ENCODE data around the gene C19orf25. TPM values are rescaled to one million over a fixed set of nuclear protein-coding genes. Genes with fewer than 3 reads are reported as not detected.
A peak's percentile ranks its signal among the peaks of the same experiment; 100 is the strongest.
"Not testable (repeated sequence)": the region's sequence is repeated elsewhere in the genome, so short reads cannot be mapped to it uniquely, and the experiment has no call there.

Gene C19orf25
- total RNA-seq, 1 donor from 2014 or later, result 26.6 TPM

DNA sequence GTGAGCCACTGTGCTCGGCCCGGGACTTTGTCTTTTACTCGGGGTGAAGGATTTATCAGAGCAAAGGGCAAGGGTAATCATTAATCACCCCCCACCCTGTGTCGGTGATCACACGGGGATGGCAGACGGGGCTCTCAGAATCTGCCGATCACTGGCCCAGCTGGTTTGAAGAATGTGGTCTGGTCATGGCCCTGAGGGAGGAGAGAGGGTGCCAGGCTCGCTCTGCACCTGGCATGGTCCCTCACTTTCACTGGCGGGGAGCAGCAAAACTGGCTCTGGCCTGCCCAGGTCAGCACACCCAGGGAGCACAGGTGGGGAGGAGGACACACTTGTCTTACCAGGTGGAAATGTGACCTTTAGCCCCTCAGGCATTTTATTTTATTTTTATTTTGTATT is 22.2 kb upstream of the C19orf25 start:
- peak; percentile 23 for DNase-seq (ENCODE audit: low read depth)
- no peak overlapping the region for H3K4me3 ChIP-seq (ENCODE audit: low read depth, low read length)
- TF ChIP-seq, protein P1, sequence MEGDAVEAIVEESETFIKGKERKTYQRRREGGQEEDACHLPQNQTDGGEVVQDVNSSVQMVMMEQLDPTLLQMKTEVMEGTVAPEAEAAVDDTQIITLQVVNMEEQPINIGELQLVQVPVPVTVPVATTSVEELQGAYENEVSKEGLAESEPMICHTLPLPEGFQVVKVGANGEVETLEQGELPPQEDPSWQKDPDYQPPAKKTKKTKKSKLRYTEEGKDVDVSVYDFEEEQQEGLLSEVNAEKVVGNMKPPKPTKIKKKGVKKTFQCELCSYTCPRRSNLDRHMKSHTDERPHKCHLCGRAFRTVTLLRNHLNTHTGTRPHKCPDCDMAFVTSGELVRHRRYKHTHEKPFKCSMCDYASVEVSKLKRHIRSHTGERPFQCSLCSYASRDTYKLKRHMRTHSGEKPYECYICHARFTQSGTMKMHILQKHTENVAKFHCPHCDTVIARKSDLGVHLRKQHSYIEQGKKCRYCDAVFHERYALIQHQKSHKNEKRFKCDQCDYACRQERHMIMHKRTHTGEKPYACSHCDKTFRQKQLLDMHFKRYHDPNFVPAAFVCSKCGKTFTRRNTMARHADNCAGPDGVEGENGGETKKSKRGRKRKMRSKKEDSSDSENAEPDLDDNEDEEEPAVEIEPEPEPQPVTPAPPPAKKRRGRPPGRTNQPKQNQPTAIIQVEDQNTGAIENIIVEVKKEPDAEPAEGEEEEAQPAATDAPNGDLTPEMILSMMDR (conservative IDR thresholded peaks at IDR 0.05; ENCODE audit: low read depth, low read length), result no peak

DNA sequence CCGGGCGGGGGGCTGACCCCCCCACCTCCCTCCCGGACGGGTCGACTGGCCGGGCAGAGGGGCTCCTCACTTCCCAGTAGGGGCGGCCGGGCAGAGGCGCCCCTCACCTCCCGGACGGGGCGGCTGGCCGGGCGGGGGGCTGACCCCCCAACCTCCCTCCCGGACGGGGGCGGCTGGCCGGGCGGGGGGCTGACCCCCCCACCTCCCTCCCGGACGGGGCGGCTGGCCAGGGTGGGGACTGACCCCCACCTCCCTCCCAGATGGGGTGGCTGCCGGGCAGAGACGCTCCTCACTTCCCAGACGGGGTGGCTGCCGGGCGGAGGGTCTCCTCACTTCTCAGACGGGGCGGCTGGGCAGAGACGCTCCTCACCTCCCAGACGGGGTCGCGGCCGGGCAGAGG is 20.2 kb upstream of the C19orf25 start:
- DNase-seq (ENCODE audit: low read depth); H3K4me3 ChIP-seq (ENCODE audit: low read depth, low read length): not testable (repeated sequence)

DNA sequence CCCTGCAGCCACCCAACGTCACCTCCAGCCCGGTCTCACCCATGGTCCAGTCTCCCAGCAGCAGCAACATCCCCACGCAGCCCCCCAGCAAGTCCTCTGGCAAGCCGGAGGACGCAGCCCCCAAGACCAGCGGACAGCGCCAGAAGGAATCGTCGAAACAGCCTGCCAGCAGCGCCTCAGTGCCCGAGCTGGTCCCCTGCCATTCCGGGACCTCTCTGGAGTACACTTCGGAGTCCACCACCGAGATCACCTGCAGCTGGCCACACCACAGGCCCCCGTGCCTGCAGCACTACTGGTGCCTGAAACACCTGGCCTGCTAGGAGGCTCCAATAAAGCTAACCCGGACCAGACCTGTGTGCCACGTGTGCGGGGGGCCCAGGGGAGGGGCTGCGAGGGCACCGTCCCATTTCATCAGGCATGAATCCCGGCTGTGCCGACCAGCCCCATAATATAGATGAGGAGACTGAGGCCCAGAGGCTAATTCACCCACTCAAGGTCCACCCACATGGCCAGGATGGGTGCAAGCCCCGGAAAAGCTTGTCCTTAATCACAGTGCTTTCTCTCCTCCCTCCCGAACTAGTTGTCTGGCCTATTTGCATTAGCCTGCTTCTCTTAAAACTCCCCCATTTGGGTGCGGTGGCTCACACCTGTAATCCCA is 18.7 kb upstream of the C19orf25 start:
- no peak for DNase-seq (ENCODE audit: low read depth)
- TF ChIP-seq, protein P1 (conservative IDR thresholded peaks at IDR 0.05; ENCODE audit: low read depth, low read length), result no peak
- H3K4me3 ChIP-seq (ENCODE audit: low read depth, low read length), result no peak overlapping the region

DNA sequence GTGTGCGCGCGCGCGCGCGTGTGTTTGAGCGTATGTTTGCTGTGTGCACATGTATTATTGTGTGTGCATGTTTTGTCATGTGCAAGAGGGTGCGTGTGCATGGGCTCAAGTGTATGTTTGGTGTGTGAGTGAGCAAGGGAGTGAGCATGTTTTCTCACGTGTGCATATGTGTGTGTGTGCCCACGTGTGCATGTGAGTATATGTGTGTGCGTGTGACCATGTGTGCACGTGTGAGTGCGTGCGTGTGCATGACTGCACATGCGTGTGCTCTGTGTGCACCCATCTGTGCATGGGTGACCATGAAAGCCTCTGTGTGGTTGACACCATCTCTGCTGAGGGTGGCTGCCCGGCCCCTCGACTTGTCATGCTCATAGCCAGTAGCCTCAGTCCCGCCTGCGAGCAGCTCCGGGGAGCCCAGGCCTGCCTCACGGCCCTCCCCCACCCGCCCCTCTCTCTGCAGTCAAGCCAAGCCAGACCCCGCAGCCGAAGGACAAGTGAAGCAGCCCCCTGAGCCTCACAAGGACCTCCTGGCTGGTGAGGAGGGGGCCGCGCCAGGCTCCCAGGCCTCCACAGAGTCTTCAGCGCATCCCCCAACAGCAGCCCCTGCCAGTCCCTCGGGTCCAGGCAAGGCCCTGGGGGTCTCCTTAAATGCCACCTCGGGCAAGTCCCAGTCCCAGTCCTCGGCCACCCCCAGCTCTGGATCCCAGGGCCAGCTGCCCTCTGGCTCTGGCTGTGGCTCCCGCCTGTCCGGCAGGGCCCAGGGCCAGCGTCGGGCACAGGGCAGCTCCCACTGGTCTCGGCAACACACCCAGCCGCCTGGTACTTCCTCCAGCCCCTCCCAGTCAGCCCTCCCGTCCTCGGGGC is 17.9 kb upstream of the C19orf25 start:
- DNase-seq (ENCODE audit: low read depth), result no peak
- TF ChIP-seq, protein P1 (conservative IDR thresholded peaks at IDR 0.05; ENCODE audit: low read depth, low read length), result no peak
- no peak overlapping the region for H3K4me3 ChIP-seq (ENCODE audit: low read depth, low read length)

DNA sequence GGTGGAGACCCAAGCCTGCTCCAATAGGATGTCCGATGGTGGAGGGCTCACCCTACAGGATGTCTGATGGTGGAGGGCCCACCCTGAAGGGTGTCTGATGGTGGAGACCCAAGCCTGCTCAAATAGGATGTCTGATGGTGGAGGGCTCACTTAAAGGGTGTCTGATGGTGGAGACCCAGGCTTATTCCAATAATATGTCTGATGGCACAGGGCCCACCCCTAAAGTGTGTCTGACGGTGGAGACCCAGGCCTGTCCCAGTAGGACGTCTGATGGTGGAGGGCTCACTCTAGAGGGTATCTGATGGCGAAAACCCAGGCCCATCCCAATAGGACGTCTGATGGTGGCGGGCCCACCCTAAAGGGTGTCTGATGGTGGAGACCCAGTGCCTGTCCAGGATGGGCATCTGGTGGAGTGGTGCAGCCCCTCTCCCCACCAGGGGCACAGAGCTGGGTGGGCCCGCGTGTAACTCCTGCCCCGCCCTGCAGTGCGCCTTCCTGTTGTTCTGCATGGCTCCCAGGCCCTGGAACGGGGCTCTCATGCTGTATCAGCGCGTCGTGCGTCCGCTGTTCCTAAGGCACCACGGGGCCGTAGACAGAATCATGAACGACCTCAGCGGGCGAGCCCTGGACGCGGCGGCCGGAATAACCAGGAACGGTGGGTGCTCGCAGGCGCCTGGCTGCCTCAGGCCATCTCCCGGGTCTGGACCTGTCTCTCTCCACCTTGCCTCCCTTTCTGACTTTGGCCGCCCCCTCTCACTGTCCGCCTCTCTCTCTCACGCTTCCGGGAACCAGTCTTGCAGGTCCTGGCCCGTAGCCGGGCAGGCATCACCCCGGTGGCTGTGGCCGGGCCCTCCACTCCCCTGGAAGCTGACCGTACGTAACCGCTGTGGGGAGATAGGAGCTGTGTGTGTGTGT is 17.0 kb upstream of the C19orf25 start:
- DNase-seq (ENCODE audit: low read depth), result no peak
- TF ChIP-seq, protein P1 (conservative IDR thresholded peaks at IDR 0.05; ENCODE audit: low read depth, low read length), result no peak
- no peak overlapping the region for H3K4me3 ChIP-seq (ENCODE audit: low read depth, low read length)

DNA sequence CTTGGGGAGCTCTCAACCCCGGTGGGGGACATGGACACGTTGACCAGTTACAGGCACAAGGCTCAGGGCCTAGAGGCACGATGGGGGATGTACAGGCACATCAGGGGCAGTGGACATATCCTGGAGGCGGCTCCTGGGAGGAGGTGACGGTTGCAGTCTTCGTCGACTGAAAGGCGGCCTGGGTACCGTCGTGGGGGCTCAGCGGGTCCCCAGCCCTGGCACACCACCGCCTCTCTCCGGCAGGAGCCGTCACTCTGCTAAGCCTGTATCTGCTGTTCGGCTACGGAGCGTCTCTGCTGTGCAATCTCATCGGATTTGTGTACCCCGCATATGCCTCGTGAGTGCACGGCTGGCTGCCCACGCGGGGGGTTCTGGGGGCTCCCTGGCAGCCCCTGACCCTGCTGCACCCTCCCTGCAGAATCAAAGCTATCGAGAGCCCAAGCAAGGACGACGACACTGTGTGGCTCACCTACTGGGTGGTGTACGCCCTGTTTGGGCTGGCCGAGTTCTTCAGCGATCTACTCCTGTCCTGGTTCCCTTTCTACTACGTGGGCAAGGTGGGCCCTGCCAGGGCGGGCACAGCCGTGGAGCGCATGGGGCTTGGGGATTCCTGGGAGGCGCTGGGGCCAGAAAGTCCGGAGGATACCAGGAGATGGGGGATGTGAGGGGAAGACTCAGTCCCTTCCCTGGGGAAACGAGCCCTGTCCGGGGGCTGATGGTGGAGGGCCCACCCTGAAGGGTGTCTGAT is 16.2 kb upstream of the C19orf25 start:
- TF ChIP-seq, protein P1 (conservative IDR thresholded peaks at IDR 0.05; ENCODE audit: low read depth, low read length), result no peak
- no peak for DNase-seq (ENCODE audit: low read depth)
- H3K4me3 ChIP-seq (ENCODE audit: low read depth, low read length), result no peak overlapping the region

Data from epithelial cell of proximal tubule (primary cell).